GM19351 (cell line): ENCODE results near the gene DMWD.
"Not testable (repeated sequence)": the region's sequence is repeated elsewhere in the genome, so short reads cannot be mapped to it uniquely, and the experiment has no call there.

Experiments used
- ATAC-seq: cut with Tn5 transposase; IDR thresholded peaks from one replicate; pipeline ENCODE4 v1.9.1; 2021; ENCODE audit warnings: mild to moderate bottlenecking, moderate library complexity; ENCODE audit not compliant: unreplicated experiment

Gene DMWD

DNA sequence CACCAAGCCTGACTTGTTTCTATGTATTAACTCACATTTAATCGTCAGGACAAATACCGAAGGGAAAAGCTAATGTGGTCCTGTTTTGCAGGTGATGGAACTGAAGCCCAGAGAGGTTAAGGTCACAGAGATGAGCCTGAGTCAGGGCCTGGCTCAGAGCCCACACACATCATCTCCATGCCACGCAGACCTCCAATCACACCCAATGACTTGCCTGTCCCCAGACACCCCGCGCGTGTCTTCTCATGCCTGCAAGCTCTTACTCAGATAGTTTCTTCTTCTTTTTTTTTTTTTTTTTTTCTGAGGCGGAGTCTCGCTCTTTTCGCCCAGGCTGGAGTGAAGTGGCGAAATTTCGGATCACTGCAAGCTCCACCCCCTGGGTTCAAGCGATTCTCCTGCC lies 40.0 kb downstream of the DMWD start:
- ATAC-seq, result no peak

- ATAC-seq, result not testable (repeated sequence)
Measured at GRCh38 chr19:45751483-45751882, 41.2 kb downstream of the DMWD start.

DNA sequence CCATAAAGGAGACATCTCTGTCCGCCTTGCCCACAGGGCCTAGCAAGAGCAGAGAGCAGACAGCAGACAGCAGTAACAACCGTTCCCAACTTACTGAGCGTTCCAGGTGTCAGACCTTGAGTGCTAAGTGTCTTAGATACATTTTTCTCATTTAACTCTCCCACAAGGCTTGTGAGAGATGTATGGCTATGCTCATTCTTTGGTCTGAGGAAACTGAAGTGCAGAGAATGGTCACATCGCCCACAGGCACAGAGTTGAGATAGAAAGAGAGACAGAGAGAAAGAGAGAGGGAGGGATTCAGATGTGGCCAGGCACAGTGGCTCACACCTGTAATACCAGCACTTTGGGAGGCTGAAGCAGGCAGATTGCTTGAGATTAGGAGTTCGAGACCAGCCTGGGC lies 45.1 kb downstream of the DMWD start:
- ATAC-seq, result no peak

DNA sequence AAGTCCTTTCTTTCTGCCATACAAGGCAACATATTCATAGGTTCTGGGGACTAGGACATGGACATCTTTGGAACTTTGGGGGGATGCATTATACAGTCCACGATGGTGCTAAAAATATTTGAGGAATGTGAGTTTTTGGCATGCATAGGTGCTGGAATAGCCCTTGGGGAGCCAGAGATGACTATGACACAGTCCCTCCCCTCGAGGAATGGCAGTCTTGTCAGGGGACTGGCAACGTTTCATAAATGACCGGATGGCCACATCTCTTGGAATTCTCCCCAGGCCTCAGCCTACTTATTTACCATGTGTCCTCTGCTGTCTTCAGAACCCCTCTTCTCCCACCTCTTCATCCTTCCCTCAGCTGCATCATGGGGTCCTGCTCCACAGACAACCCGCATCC lies 45.8 kb downstream of the DMWD start:
- no peak for ATAC-seq

GRCh38 chr19:45745606-45746005 lies 47.0 kb downstream of the DMWD start:
- ATAC-seq, result no peak

- no peak for ATAC-seq
Measured at GRCh38 chr19:45742969-45743368, 49.7 kb downstream of the DMWD start.

DNA sequence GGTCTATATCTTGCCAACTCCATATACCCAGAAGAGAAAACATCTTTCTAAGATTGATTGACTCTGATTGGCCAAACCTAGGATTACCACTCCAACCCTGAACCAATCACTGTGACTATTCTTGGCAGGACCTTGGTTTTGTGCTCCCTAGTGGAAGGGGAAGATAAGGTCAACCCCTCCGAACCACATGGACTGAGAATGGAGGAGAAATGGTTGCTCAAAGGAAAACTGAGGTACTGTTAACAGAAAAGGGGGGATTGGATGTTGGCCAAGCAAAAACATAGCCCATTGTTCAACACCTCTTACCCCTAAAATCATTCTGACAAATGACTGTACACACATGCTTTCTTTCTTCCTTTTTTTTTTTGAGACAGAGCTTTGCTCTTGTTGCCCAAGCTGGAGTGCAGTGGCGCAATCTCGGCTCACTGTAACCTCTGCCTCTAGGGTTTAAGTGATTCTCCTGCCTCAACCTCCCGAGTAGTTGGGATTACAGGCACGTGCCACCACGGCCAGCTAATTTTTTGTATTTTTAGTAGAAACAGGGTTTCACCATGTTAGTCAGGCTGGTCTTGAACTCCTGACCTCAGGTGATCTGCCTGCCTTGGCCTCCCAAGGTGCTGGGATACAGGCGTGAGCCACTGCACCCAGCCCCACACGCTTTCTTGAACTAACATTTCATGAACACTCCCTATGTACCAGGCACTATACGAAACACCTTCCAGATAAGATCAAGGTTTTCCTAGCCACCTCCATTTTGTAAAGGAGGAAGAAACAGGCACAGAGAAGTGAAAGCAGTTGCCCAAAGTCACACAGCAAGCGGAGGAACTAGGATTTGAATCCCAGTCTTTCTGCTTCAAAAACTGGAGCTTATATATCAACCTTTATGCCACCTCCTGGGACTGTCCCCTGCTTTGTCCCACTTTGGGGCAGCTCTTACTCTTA lies 52.9 kb downstream of the DMWD start:
- no peak for ATAC-seq

DNA sequence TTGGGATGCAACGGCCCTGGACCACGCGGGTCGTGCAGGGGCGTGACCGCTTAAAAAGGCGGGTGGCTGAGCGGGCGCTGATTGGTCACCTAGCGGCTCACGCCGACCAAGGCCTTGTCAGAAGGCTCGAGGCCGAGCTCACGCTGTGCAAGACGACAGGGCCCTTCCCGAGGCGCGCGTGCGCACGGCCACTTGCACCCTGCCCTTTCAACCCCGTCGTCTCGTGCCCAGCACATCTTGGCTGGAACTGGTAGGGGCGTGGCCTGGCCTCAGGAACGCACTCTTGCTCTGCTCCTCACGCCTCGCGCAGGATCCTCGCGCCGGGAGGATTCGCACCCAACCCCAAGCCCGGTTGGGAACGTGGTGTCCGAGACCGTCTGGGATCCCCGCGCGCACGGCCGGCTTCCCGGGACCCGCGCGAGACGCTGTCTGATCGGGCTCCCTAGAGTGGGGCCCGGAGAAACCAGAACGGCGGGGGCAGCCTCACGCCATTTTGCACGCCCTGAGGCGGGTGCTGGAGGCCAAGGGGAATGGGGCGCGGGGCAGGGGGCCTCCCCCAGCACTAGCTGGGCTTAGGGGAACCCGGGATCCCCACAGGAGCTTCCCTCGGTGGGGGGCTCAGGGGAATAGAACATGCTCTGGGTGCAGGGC lies 59.4 kb downstream of the DMWD start, which contains the start of gene MEIOSIN:
TSS of gene MEIOSIN (plus strand) at position 280 of the 651 bp plus-strand sequence. CDS start 1,938 bp downstream, outside the sequence.
- ATAC-seq, result no peak
